MM.1S (cell line): Measurements from ENCODE around the gene GCK.

ENCODE experiments used
- CTCF ChIP-seq: fragments of 300-600 bp; sonication (generic); IDR thresholded peaks from 2 replicates; pipeline ENCODE4 v1.5.1; 2016; ENCODE audit warnings: antibody characterized with exemption, low read length, mixed read lengths
- EZH2 ChIP-seq: fragments of 300-600 bp; sonication (generic); optimal IDR thresholded peaks from 2 replicates; pipeline ENCODE3; 2017; ENCODE audit warnings: low read depth, mild to moderate bottlenecking, antibody characterized with exemption, low read length, mixed read lengths
- EZH2phosphoT487 ChIP-seq: fragments of 300-600 bp; sonication (generic); IDR thresholded peaks from 2 replicates; pipeline ENCODE4 v1.6.1; 2018; ENCODE audit warnings: antibody characterized with exemption, low read length

- no peak for TF ChIP-seq CTCF
- TF ChIP-seq EZH2, result no peak
- no peak for TF ChIP-seq EZH2phosphoT487
Measured at GRCh38 chr7:44102846-44103565, 86.2 kb downstream of the GCK start.
